ENCODE results near the gene PNMT.
A peak's percentile ranks its signal among the peaks of the same experiment; 100 is the strongest.

PNMT gene

GRCh38 chr17:39670746-39671145 lies 2.5 kb downstream of the PNMT start:
- DNase-seq: no peak

- DNase-seq: no peak
Measured at GRCh38 chr17:39671651-39672521, 3.6 kb downstream of the PNMT start.

GRCh38 chr17:39672522-39673334 lies 4.5 kb downstream of the PNMT start:
- DNase-seq: no peak

- no peak for DNase-seq
Measured at GRCh38 chr17:39673335-39674081, 5.3 kb downstream of the PNMT start.

DNA sequence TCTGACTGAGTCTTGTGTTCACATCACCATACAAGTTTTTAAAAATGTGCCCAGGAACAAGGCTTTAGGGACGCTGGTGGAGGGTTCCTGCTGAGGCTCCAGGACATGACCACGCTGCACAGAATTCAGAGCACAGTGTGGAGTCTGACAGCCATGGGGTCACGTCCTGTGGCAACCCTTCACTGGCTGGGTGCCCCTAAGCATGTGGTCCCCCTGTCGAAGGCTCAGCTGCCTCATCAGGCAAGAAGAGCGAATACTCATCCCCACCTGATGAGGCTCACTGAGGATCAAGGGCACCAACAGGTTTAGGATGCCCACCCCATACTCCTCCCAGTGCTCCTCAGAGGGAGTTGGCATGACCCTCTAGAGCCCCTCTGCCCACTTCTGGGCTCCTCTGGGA lies 5.9 kb downstream of the PNMT start:
- no peak for DNase-seq

DNA sequence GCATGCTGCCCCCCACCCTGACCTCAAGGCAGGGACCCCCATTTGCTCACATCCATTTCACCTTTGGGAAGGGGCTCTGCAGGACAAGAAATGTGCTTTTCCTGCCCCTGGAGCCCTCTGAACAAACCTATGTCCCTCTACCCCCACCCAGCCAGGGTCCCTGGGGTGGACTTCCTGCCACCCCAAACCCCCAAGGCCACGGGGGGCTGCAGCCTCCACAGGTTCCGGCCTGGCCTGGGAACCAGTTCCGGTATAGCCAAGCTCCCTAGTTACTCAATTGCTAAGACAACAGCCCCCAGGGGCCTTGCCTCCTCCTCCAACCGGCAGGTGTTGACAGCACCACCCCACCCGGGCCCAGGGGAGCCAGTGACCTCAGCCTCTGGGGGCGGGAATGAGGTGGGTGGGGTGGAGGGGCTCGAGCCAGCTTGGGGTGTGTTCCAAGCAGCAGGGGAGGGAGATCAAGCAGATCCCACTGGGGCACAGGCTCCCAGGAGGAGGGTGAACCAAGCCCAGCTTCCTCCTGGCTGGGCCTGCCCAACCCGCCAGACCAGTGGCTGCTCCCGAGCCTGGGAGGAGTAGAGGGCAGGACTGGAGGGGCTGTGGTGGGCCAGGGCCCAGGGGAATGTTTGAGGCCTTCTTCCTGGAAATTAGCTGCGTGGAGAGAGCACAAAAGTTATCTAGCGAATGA lies 6.6 kb downstream of the PNMT start:
- DNase-seq: no peak

DNA sequence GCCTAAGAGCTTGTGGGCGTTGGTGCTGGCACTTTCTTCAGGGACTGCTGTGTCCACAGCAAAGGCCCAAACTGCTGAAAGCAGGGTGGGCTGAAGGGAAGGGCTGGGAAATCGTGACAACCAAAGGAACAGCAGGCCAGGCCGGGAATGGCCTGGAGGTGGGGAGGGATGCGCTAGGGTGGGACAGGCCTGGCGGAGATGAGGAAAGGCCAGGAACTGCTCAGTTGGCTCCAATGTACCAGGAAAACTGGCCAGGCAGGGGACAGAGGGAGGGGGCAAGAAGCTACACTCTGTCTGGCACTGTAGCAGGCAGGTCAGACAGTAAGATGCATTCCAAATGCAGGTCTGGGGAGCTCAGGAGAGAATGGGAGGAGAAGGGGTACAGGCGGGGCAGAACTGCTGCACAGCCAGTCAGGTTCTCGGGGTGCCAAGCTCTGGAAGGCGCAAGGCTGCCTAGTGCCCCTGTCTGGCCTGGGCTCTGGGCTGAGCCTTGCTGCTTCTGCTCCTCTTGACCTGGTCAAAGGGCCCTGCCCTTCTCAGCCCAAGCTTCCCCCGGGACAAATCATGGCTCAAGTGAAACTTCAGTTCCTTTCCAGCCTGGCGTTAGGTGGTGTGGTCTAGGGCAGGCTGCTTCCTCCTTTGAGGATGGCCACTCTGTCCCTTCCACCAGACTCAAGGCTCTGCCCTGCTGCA lies 7.3 kb downstream of the PNMT start:
- DNase-seq: no peak

GRCh38 chr17:39676198-39676819 lies 8.1 kb downstream of the PNMT start:
- DNase-seq: peak; percentile 33

GRCh38 chr17:39677072-39677471 lies 8.8 kb downstream of the PNMT start:
- no peak for DNase-seq

DNA sequence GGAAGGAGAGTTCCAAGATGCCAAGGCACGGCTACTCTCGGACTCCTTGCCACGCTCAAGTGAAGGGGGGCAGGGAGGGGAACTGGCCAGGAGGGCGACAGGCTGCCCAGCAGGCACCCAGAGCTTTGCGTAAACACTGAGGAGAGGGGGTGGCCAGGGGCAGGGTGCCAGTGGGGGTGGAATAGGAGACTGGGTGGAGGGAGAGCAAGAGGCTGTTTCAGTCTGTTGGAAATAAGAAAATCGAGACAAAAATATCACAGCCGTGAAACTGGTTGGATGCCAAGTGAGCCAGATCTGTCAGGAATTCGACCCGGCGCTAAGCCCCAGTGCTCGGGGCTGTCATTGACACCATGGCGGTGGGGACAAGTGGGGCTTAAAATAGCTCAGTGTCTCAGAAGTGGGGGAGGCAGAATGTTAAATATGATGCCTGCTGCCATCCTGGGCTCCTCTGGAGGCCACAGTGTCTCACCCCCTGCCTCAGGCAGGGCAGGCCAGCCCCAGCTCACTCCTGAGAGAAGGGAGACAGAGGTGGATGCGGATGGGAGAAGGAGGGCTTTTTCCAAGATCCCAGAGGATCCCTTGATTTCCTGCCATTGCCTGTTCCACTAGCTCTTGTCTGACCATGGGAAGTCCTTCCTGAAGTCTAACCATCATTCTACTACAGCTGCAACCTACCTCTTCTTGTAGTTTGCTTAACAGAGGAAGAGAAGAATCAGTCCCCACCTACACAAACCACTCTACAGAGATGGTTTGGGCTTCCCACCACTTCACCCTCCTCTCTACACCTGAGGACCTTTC lies 9.5 kb downstream of the PNMT start:
- no peak for DNase-seq

DNA sequence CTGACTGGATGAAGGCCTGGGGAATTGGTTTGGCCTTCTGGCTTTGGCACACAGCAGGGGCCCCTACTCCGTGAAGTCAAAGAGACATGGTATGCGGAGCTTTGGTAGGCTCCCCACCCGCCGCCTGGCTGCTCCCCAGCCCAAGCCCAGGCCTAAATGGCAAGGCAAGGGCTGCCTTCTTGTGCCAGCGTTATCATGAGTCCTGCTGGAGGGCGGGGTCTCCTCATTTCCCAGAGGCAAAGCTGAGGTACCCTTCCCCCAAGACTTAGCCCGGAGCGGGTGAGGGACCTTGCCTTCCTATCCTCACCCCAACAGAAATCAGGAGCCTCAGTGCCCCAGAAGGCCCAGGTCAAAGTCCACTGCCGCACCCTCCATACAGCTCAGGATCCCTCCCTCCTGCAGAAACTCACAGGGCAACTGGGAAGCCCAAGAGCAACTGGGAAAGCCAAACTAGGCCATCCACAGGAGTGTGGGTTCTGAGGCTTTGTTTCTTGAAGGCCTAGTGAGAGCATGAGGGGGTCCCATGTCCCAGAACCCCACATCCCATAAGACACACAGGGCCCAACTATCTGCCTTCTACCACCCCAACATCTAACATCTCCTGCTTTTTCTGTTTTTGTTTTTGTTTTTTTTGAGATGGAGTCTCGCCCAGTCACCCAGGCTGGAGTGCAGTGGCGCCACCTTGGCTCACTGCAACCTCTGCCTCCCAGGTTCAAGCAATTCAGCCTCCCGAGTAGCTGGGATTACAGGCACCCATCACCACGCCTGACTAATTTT lies 10.3 kb downstream of the PNMT start:
- no peak for DNase-seq

DNA sequence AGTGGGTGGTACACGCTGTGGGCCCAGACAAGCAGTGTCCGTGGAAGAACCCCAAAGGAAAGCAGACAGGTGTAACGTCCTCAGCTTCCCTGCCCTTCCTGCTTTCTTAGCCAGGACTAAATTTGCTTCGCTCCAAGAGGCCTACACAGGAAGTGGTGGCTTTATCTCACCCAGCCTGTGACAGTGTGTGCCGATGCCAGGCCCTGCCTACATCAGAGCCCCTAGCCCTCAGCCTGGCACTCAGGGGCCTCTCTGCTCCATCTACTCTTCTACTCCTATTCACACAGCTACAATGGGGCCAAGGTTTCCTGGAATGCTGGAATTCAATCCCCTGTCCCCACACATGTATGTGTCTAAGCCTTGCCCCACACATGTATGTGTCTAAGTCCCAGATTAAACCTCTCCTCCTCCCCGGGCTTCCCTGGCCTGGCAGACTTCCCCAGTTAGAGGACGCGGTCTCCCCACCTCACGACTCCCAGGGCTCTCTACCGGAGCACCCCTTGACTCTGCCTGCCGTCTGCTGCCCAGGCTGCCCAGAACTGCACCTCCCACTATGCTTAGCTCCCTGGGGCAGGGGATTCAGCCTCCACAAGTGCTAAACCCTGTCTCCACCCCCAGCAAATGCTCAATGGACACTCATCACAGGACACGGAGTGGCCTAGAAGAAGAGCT lies 11.4 kb downstream of the PNMT start:
- no peak for DNase-seq

- DNase-seq: no peak
Measured at GRCh38 chr17:39683295-39683939, 15.2 kb downstream of the PNMT start.

DNA sequence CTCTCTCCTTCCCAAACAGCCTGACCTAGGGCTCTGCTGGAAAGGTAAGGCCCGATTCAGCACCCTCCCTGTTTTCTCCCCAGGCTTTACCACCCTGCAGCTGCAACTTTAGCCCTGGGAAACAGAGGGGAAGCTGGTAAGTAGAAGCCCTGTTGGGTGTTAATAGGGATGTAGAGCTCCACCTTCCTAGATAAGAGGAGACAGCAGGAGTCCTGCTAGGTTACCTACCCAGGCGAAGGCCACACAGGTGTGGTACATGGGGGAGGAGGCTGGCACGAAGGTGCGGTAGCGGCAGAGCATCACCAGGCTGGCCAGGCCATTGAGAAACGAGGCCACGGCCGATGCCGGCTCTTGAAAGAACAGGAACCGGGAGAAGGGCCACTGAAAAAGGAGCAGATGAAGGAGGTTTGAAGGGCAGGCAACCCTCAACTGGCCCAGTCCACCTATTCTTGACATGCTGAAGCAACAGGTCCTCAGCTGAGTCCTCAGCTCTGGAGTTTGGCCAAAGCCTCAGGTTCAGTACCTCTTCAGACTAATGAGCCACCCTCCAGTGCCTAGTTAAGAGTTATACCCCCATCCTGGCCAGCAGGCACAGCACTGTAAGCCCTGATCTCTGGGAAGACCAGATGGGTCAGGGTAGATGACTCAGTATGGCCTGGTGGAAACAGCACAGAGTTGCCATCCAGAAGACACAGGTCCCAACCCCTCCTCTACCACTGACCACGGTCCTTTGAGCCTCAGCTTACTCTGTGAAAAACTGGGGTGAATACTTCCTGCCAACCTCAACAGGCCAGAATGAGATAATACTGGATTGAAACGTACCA lies 16.3 kb downstream of the PNMT start:
- DNase-seq: no peak

GRCh38 chr17:39687101-39687545 lies 18.9 kb downstream of the PNMT start:
- DNase-seq: no peak

DNA sequence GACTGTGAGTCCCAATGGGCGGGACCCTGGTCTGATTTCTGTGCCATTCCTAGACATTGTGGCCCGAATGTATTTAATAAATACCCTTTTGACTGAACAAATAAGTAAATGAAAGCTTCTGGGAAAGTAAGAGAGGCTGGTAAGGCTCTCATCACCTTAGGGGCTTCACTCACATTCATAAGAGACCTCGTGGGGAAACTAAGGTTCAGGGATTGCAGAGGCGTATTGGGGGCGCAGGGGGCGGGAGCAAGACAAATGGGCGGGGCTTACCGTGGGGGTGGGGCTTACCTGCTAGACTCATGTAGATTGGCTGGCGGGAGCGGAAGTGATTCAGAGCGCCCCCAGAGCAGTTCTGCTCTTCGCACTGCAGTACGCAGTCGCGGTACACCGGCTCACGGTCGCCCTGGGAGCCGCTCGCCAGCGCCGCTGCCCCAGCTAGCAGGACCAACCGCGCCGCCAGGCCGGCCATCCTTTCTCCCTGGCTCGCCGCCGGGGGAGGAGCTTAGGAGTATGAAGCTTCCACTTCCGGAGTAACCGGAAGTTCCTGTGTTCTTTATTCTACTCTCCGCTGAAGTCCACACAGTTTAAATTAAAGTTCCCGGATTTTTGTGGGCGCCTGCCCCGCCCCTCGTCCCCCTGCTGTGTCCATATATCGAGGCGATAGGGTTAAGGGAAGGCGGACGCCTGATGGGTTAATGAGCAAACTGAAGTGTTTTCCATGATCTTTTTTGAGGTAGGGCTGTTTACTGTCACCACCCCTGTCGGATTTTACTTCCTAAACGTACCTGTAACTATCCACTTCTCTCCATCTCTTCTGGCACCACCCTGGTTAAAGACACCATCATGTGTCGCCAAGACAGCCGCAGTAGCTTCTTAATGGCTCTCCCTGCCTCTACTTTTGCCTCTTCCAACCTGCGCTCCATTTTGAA lies 19.6 kb downstream of the PNMT start, which contains the start of gene PGAP3:
PGAP3 (minus strand) TSS at position 512 of the 929 bp plus-strand sequence; CDS start at position 469, 43 bp downstream.
- peak; percentile 61 for DNase-seq

Data from activated gamma-delta T cell (primary cell).